ENCODE results near the gene SLC12A7. TPM values are rescaled to one million over a fixed set of nuclear protein-coding genes. Genes with fewer than 3 reads are reported as not detected.

The SLC12A7 gene
- total RNA-seq, 1 experiment from 2014 or later = 30.8 TPM

- DNase-seq = no peak
- Histone ChIP-seq H4K5ac (ENCODE audit: insufficient read length, low read depth, low read length) (no peak overlapping the region), H2BK120ac (ENCODE audit: low read depth, low read length, poor library complexity, severe bottlenecking) (no peak overlapping the region), H3K23ac (ENCODE audit: insufficient read length, low read depth, low read length) (no peak overlapping the region), H2BK5ac (ENCODE audit: insufficient read length, low read length) (no peak overlapping the region), H3K79me1 (ENCODE audit: insufficient read depth, low read depth, low read length, poor library complexity, severe bottlenecking) (no peaks in the 10 kb centered on the region), H3K14ac (ENCODE audit: insufficient read depth, low read length) (no peak overlapping the region), H2BK12ac (ENCODE audit: insufficient read length, low read depth, low read length) (no peak overlapping the region), H3T11ph (ENCODE audit: low read length) (no peak overlapping the region), H4K8ac (replicated peaks; ENCODE audit: insufficient read length, low read depth, low read length) (no peak overlapping the region), H3K4me2 (ENCODE audit: insufficient read depth, insufficient read length, low read length) (no peak overlapping the region), H2BK15ac (ENCODE audit: low read depth, low read length) (no peak overlapping the region), H3K9ac (ENCODE audit: extremely low read depth, insufficient read length, low read length) (no peak overlapping the region), H2AK5ac (ENCODE audit: insufficient read length, low read length) (no peak overlapping the region), H3K9me3 (ENCODE audit: control insufficient read depth, low read depth, low read length) (no peaks in the 10 kb centered on the region), H2BK20ac (ENCODE audit: low read depth, low read length, poor library complexity, severe bottlenecking) (no peak overlapping the region), H3K23me2 (ENCODE audit: insufficient read length, low read depth, low read length, poor library complexity, severe bottlenecking) (peaks cover 3% of the 10 kb centered on the region), H3K27me3 (ENCODE audit: insufficient read depth, low read length) (peaks cover 5% of the 10 kb centered on the region; the same call in 1 of the 2 replicates), H3K4me1 (ENCODE audit: insufficient read depth, low read length) (no peaks in the 10 kb centered on the region), H3K79me2 (ENCODE audit: insufficient read depth, low read length) (no peaks in the 10 kb centered on the region), H3K56ac (ENCODE audit: insufficient read length, low read depth, low read length) (no peak overlapping the region), H3K18ac (ENCODE audit: insufficient read length, low read depth, low read length) (no peak overlapping the region), H2AFZ (ENCODE audit: low read length) (no peak overlapping the region), H3K4ac (ENCODE audit: low read depth, low read length) (no peak overlapping the region), H4K91ac (ENCODE audit: insufficient read length, low read depth, low read length) (no peak overlapping the region), H4K20me1 (ENCODE audit: control insufficient read depth, insufficient read depth, insufficient read length) (no peaks in the 10 kb centered on the region), H3K27ac (ENCODE audit: insufficient read length, low read depth, low read length) (no peak overlapping the region)
- H3K4me3 Mint-ChIP-seq = no peak overlapping the region
- no peak overlapping the region for H3K27ac Mint-ChIP-seq
- no peaks in the 10 kb centered on the region; a peak in 1 of 5 replicates for H3K9me3 Mint-ChIP-seq
- peaks cover 28% of the 10 kb centered on the region for H3K27me3 Mint-ChIP-seq (ENCODE audit: low read depth)
- H3K4me1 Mint-ChIP-seq = peaks cover 22% of the 10 kb centered on the region in 2 experiments
- no peaks in the 10 kb centered on the region for H3K36me3 Mint-ChIP-seq (ENCODE audit: insufficient read depth in 1 of 3, low read depth in 3 of 3)
- no peak for TF ChIP-seq CTCF (conservative IDR thresholded peaks at IDR 0.05)
- WGBS (ENCODE audit: extremely low coverage, insufficient read length, low lambda C conversion rate) = no CpG with 5 or more reads among the region's 7 CpGs
Measured at GRCh38 chr5:1012900-1013237, 99.0 kb downstream of the SLC12A7 start.

All from H9 (cell line).